ENCODE results near the gene LAMA2.

GRCh38 chr6:128930321-128930720 lies 47.4 kb downstream of the LAMA2 start:
- TF ChIP-seq, protein P1, sequence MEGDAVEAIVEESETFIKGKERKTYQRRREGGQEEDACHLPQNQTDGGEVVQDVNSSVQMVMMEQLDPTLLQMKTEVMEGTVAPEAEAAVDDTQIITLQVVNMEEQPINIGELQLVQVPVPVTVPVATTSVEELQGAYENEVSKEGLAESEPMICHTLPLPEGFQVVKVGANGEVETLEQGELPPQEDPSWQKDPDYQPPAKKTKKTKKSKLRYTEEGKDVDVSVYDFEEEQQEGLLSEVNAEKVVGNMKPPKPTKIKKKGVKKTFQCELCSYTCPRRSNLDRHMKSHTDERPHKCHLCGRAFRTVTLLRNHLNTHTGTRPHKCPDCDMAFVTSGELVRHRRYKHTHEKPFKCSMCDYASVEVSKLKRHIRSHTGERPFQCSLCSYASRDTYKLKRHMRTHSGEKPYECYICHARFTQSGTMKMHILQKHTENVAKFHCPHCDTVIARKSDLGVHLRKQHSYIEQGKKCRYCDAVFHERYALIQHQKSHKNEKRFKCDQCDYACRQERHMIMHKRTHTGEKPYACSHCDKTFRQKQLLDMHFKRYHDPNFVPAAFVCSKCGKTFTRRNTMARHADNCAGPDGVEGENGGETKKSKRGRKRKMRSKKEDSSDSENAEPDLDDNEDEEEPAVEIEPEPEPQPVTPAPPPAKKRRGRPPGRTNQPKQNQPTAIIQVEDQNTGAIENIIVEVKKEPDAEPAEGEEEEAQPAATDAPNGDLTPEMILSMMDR (IDR thresholded peaks at IDR 0.05; ENCODE audit: poor library complexity) = no peak
- TF ChIP-seq EZH2phosphoT487 (IDR thresholded peaks at IDR 0.05; ENCODE audit: low read depth, severe bottlenecking, unreplicated experiment) (no peak), EZH2 (IDR thresholded peaks at IDR 0.05; ENCODE audit: borderline replicate concordance) (no peak)
